Neural cell (in vitro differentiated cells): ENCODE results near the gene PDE8B. TPM values are rescaled to one million over a fixed set of nuclear protein-coding genes. Genes with fewer than 3 reads are reported as not detected.

Experiments
- H2AFZ ChIP-seq: fragments of 200-600, 300-800 bp; sonication (generic), shearing (Covaris generic); 2 replicates; pipeline ENCODE4 v1.6.0; 2014; ENCODE audit warnings: low read depth, mild to moderate bottlenecking, antibody characterized with exemption, low read length, moderate library complexity
- H3F3A ChIP-seq: fragments of 200-600 bp; shearing (Covaris generic); 2 replicates; pipeline ENCODE4 v1.6.1; 2016; ENCODE audit warnings: mild to moderate bottlenecking, moderate library complexity, mixed read lengths, antibody characterized with exemption, low read length; ENCODE audit not compliant: insufficient read depth, poor library complexity, severe bottlenecking
- H3K27ac ChIP-seq: fragments of 200-600, 300-800 bp; sonication (generic), shearing (Covaris generic); 2 replicates; pipeline ENCODE4 v1.5.1; 2014; ENCODE audit warnings: mild to moderate bottlenecking, low read length, moderate library complexity
- H3K27me3 ChIP-seq: fragments of 300-800, 200-600 bp; sonication (generic), shearing (Covaris generic); 2 replicates; pipeline ENCODE4 v1.6.0; 2014; ENCODE audit warnings: mild to moderate bottlenecking, low read depth, low read length, moderate library complexity; ENCODE audit not compliant: insufficient read depth
- H3K36me3 ChIP-seq: fragments of 300-800, 200-600 bp; sonication (generic), shearing (Covaris generic); 2 replicates; pipeline ENCODE4 v1.5.1; 2014; ENCODE audit warnings: mild to moderate bottlenecking, antibody characterized with exemption, low read length, moderate library complexity; ENCODE audit not compliant: insufficient read depth
- H3K4me2 ChIP-seq: fragments of 300-800, 200-600 bp; sonication (generic), shearing (Covaris generic); 2 replicates; pipeline ENCODE4 v1.6.0; 2014; ENCODE audit warnings: mild to moderate bottlenecking, low read length
- H3K4me3 ChIP-seq: fragments of 300-800, 200-600 bp; sonication (generic), shearing (Covaris generic); 2 replicates; pipeline ENCODE4 v1.5.1; 2014; ENCODE audit warnings: mild to moderate bottlenecking, low read length, moderate library complexity
- H3K79me2 ChIP-seq: fragments of 200-600 bp; shearing (Covaris generic); replicated peaks from 2 replicates; pipeline ENCODE4 v1.6.0; 2014; ENCODE audit warnings: mild to moderate bottlenecking, low read length, moderate library complexity; ENCODE audit not compliant: insufficient read depth
- H3K9ac ChIP-seq: fragments of 300-800, 200-600 bp; sonication (generic), shearing (Covaris generic); 2 replicates; pipeline ENCODE4 v1.6.1; 2016; ENCODE audit warnings: mild to moderate bottlenecking, low read length, mixed read lengths
- H3K9me2 ChIP-seq: fragments of 200-600 bp; shearing (Covaris generic); 2 replicates; pipeline ENCODE4 v1.6.1; 2016; ENCODE audit warnings: mild to moderate bottlenecking, low read length, mixed read lengths; ENCODE audit not compliant: insufficient read depth
- H3K9me3 ChIP-seq: fragments of 200-600, 300-800 bp; sonication (generic), shearing (Covaris generic); 2 replicates; pipeline ENCODE4 v1.6.1; 2016; ENCODE audit warnings: mild to moderate bottlenecking, mixed run types, low read length, moderate library complexity, mixed read lengths
- H4K20me1 ChIP-seq: fragments of 200-600 bp; shearing (Covaris generic); 2 replicates; pipeline ENCODE4 v1.6.1; 2016; ENCODE audit warnings: mild to moderate bottlenecking, mixed run types; ENCODE audit not compliant: insufficient read depth
- EP300 ChIP-seq: fragments of 450-650 bp; conservative IDR thresholded peaks from 2 replicates; pipeline ENCODE4 v1.6.1; 2014; ENCODE audit warnings: antibody characterized with exemption, mild to moderate bottlenecking, moderate library complexity; ENCODE audit not compliant: poor library complexity, severe bottlenecking
- EZH2 ChIP-seq: fragments of 200-600, 300-800 bp; shearing (Covaris generic), sonication (generic); IDR thresholded peaks from 2 replicates; pipeline ENCODE4 v1.6.1; 2014; ENCODE audit warnings: antibody characterized with exemption, low read length, borderline replicate concordance, mild to moderate bottlenecking; ENCODE audit not compliant: insufficient read depth, poor library complexity, severe bottlenecking
- MXI1 ChIP-seq: fragments of 450-650 bp; conservative IDR thresholded peaks from 2 replicates; pipeline ENCODE4 v1.6.1; 2014; ENCODE audit warnings: antibody characterized with exemption, mild to moderate bottlenecking; ENCODE audit not compliant: poor library complexity, severe bottlenecking
- POLR2AphosphoS5 ChIP-seq: IDR thresholded peaks from 2 replicates; pipeline ENCODE4 v1.6.1; 2012
- RAD21 ChIP-seq: fragments of 450-650 bp; conservative IDR thresholded peaks from 2 replicates; pipeline ENCODE4 v1.6.1; 2014; ENCODE audit warnings: antibody characterized with exemption, mild to moderate bottlenecking, moderate library complexity
- REST ChIP-seq: IDR thresholded peaks from 2 replicates; pipeline ENCODE4 v1.6.1; 2012; ENCODE audit warnings: borderline replicate concordance
- SMC3 ChIP-seq: fragments of 450-650 bp; conservative IDR thresholded peaks from 2 replicates; pipeline ENCODE4 v1.6.1; 2014; ENCODE audit warnings: antibody characterized with exemption, mild to moderate bottlenecking, moderate library complexity; ENCODE audit not compliant: poor library complexity
- TAF1 ChIP-seq: IDR thresholded peaks from 2 replicates; pipeline ENCODE4 v1.6.1; 2012; ENCODE audit warnings: low read depth
- polyA plus RNA-seq: library from polyadenylated mRNA; depleted of rRNA; stranded (reverse); fragments of >200 nt; gene quantifications from 2 replicates; pipeline ENCODE4 v1.2.3, GENCODE V29; 2014
- TF ChIP-seq, protein P1 (sequence below): fragments of 450-650 bp; IDR thresholded peaks from 2 replicates; pipeline ENCODE4 v1.5.1; 2014; ENCODE audit warnings: antibody characterized with exemption, mild to moderate bottlenecking, moderate library complexity; ENCODE audit not compliant: poor library complexity, severe bottlenecking

The PDE8B gene
- polyA plus RNA-seq, 1 donor from 2014 or later: 0.22 TPM

DNA sequence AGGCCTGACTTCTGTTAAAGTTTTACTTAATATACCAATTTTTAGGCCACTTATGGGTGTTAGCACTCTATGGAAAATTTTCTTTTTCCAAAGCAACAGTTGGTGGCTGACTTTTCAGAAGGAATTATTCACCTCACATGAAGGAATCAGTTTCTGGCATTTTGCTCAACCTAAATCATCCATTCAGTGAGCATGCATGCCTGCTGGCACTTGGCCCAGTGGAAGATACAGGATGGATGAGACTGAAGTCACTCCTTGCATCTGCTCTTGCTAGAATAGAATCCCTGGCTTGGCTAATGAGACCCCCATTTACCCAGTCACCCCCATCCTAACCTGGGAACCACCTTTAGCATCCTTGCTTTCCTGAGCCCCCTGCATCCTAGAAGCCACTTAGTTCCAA lies 149.9 kb downstream of the PDE8B start:
- Histone ChIP-seq H4K20me1 (no peaks in the 10 kb centered on the region), H3K9me2 (no peaks in the 10 kb centered on the region), H3K4me2 (no peak overlapping the region), H3K4me3 (no peak overlapping the region), H3K79me2 (no peaks in the 10 kb centered on the region), H2AFZ (no peak overlapping the region), H3K9ac (no peak overlapping the region), H3F3A (no peaks in the 10 kb centered on the region), H3K27me3 (no peaks in the 10 kb centered on the region), H3K9me3 (no peaks in the 10 kb centered on the region), H3K27ac (no peak overlapping the region), H3K36me3 (no peaks in the 10 kb centered on the region)
- TF ChIP-seq, protein P1, sequence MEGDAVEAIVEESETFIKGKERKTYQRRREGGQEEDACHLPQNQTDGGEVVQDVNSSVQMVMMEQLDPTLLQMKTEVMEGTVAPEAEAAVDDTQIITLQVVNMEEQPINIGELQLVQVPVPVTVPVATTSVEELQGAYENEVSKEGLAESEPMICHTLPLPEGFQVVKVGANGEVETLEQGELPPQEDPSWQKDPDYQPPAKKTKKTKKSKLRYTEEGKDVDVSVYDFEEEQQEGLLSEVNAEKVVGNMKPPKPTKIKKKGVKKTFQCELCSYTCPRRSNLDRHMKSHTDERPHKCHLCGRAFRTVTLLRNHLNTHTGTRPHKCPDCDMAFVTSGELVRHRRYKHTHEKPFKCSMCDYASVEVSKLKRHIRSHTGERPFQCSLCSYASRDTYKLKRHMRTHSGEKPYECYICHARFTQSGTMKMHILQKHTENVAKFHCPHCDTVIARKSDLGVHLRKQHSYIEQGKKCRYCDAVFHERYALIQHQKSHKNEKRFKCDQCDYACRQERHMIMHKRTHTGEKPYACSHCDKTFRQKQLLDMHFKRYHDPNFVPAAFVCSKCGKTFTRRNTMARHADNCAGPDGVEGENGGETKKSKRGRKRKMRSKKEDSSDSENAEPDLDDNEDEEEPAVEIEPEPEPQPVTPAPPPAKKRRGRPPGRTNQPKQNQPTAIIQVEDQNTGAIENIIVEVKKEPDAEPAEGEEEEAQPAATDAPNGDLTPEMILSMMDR: no peak
- TF ChIP-seq TAF1 (no peak), EP300 (no peak), SMC3 (no peak), RAD21 (no peak), EZH2 (no peak), MXI1 (no peak), POLR2AphosphoS5 (no peak)

DNA sequence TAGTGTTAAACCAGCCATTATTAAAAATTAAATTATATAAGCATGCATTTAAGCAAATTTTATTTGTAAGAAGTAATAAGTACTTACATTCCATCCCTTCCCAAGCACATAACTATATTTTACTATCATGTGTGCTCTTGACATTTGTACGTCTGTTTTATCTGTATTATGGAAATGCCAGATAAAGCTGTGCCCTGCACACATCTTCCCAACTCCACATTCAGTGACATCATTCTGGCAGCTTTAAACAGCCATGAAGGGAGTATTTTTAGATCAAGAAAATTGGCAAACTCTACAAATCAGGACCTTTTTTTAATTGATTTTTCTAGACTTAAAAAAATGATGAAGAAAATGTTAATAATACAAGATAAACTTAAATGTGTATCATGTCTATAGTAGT lies 150.5 kb downstream of the PDE8B start:
- Histone ChIP-seq H2AFZ (no peak overlapping the region), H3K36me3 (no peaks in the 10 kb centered on the region), H3K9ac (no peak overlapping the region), H3K4me3 (no peak overlapping the region), H3K79me2 (no peaks in the 10 kb centered on the region), H3F3A (no peaks in the 10 kb centered on the region), H4K20me1 (no peaks in the 10 kb centered on the region), H3K27ac (no peak overlapping the region), H3K4me2 (no peak overlapping the region), H3K27me3 (no peaks in the 10 kb centered on the region), H3K9me2 (no peaks in the 10 kb centered on the region), H3K9me3 (no peaks in the 10 kb centered on the region)
- TF ChIP-seq, protein P1: no peak
- no peak for TF ChIP-seq EZH2
- no peak for TF ChIP-seq SMC3
- no peak for TF ChIP-seq EP300
- no peak for TF ChIP-seq POLR2AphosphoS5
- no peak for TF ChIP-seq MXI1
- TF ChIP-seq TAF1: no peak
- TF ChIP-seq REST: no peak
